Astrocyte (in vitro differentiated cells and primary cell): Measurements from ENCODE around the gene CSF1R.

Experiments used
- EZH2 ChIP-seq: IDR thresholded peaks from 2 replicates; pipeline ENCODE4 v1.6.1; 2012; ENCODE audit warnings: mild to moderate bottlenecking, low read length, inconsistent platforms; ENCODE audit not compliant: insufficient read depth
- TF ChIP-seq, protein P1 (sequence below): IDR thresholded peaks from 2 replicates; pipeline ENCODE4 v1.5.1; 2011; ENCODE audit warnings: low read depth, mild to moderate bottlenecking, inconsistent platforms, low read length, moderate library complexity; ENCODE audit not compliant: insufficient read depth

DNA sequence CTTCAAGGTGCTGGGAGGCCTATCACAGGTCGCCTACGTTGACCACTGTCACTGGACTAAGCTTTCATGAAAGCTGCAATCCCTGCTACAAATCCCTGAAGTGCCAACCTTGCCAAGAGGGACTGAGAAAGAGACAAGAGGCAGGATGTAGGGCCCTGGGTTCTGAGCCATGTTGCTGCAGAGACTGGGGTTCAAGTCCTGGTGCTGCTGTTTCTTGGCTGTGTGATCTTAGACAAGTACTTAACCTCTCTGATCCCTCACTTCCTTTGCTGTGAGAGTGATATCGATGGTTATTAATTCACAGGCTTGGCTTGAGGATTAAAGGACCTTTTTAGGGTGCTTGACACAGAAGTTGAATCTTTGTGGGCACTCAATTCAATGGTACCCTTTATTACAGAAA, 15.5 kb downstream of the CSF1R start:
- TF ChIP-seq, protein P1, sequence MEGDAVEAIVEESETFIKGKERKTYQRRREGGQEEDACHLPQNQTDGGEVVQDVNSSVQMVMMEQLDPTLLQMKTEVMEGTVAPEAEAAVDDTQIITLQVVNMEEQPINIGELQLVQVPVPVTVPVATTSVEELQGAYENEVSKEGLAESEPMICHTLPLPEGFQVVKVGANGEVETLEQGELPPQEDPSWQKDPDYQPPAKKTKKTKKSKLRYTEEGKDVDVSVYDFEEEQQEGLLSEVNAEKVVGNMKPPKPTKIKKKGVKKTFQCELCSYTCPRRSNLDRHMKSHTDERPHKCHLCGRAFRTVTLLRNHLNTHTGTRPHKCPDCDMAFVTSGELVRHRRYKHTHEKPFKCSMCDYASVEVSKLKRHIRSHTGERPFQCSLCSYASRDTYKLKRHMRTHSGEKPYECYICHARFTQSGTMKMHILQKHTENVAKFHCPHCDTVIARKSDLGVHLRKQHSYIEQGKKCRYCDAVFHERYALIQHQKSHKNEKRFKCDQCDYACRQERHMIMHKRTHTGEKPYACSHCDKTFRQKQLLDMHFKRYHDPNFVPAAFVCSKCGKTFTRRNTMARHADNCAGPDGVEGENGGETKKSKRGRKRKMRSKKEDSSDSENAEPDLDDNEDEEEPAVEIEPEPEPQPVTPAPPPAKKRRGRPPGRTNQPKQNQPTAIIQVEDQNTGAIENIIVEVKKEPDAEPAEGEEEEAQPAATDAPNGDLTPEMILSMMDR: no peak
- no peak for TF ChIP-seq EZH2
